ENCODE measurements around the gene NAALADL1.

- TF ChIP-seq, protein P1, sequence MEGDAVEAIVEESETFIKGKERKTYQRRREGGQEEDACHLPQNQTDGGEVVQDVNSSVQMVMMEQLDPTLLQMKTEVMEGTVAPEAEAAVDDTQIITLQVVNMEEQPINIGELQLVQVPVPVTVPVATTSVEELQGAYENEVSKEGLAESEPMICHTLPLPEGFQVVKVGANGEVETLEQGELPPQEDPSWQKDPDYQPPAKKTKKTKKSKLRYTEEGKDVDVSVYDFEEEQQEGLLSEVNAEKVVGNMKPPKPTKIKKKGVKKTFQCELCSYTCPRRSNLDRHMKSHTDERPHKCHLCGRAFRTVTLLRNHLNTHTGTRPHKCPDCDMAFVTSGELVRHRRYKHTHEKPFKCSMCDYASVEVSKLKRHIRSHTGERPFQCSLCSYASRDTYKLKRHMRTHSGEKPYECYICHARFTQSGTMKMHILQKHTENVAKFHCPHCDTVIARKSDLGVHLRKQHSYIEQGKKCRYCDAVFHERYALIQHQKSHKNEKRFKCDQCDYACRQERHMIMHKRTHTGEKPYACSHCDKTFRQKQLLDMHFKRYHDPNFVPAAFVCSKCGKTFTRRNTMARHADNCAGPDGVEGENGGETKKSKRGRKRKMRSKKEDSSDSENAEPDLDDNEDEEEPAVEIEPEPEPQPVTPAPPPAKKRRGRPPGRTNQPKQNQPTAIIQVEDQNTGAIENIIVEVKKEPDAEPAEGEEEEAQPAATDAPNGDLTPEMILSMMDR (IDR thresholded peaks at IDR 0.05; ENCODE audit: low read depth, low read length, poor library complexity, severe bottlenecking), result no peak
- TF ChIP-seq EZH2phosphoT487 (IDR thresholded peaks at IDR 0.05; ENCODE audit: borderline replicate concordance, low read length), result no peak
Observed at GRCh38 chr11:65055538-65055937, 2.8 kb downstream of the NAALADL1 start.
